ENCODE measurements around the gene CAPN10. TPM values are rescaled to one million over a fixed set of nuclear protein-coding genes. Genes with fewer than 3 reads are reported as not detected.
A peak's percentile ranks its signal among the peaks of the same experiment; 100 is the strongest.

The CAPN10 gene
- total RNA-seq, 1 experiment from 2014 or later: 27.8 TPM

- ChIA-PET CTCF (no interaction called here), POLR2A (no interaction called here)
- no peak for TF ChIP-seq CTCF (IDR thresholded peaks at IDR 0.05; ENCODE audit: insufficient read depth in 1 of 2, low read depth in 1 of 2, low read length in 1 of 2, severe bottlenecking in 1 of 2, unreplicated experiment in 1 of 2)
- Mint-ChIP-seq H3K4me3 (ENCODE audit: unreplicated experiment) (no peak overlapping the region), H3K27me3 (ENCODE audit: insufficient read depth, unreplicated experiment) (no peaks in the 10 kb centered on the region), H3K27ac (ENCODE audit: unreplicated experiment) (no peak overlapping the region), H3K4me1 (ENCODE audit: low read depth, unreplicated experiment) (no peaks in the 10 kb centered on the region), H3K36me3 (ENCODE audit: insufficient read depth, unreplicated experiment) (no peaks in the 10 kb centered on the region), H3K9me3 (ENCODE audit: unreplicated experiment) (no peaks in the 10 kb centered on the region)
- no TSS peak for BruUV-seq (replicated peaks)
- DNase-seq: peak in 1 of 2 experiments; percentile 6
- Histone ChIP-seq H3K27me3 (replicated peaks; ENCODE audit: control insufficient read depth, insufficient read depth, low read length) (no peaks in the 10 kb centered on the region), H3K9me3 (no peaks in the 10 kb centered on the region), H3K36me3 (ENCODE audit: control insufficient read depth, insufficient read depth, low read length) (no peaks in the 10 kb centered on the region; the same call in 1 of the 2 replicates), H3K4me1 (no peaks in the 10 kb centered on the region), H3K4me3 (ENCODE audit: low read depth, low read length) (no peak overlapping the region)
- intact Hi-C loops (cut with micrococcal nuclease; ENCODE audit: unreplicated experiment): no loop called here
Measured at GRCh38 chr2:240599141-240599583, 12.6 kb downstream of the CAPN10 start.

GRCh38 chr2:240600451-240600961, 14.0 kb downstream of the CAPN10 start:
- DNase-seq: peak in 1 of 2 experiments; percentile 19
- POLR2A ChIA-PET: no interaction called here
- BruUV-seq (replicated peaks): no TSS peak
- TF ChIP-seq CTCF (IDR thresholded peaks at IDR 0.05; ENCODE audit: insufficient read depth in 1 of 2, low read depth in 1 of 2, low read length in 1 of 2, severe bottlenecking in 1 of 2, unreplicated experiment in 1 of 2): no peak
- CTCF ChIA-PET: no interaction called here
- H3K27ac Mint-ChIP-seq (ENCODE audit: unreplicated experiment): no peak overlapping the region
- no peaks in the 10 kb centered on the region for H3K27me3 Mint-ChIP-seq (ENCODE audit: insufficient read depth, unreplicated experiment)
- Histone ChIP-seq H3K36me3 (ENCODE audit: control insufficient read depth, insufficient read depth, low read length) (no peaks in the 10 kb centered on the region; the same call in 1 of the 2 replicates), H3K9me3 (no peaks in the 10 kb centered on the region), H3K4me1 (no peaks in the 10 kb centered on the region), H3K27me3 (replicated peaks; ENCODE audit: control insufficient read depth, insufficient read depth, low read length) (no peaks in the 10 kb centered on the region), H3K4me3 (ENCODE audit: low read depth, low read length) (no peak overlapping the region)
- no peak overlapping the region for H3K4me3 Mint-ChIP-seq (ENCODE audit: unreplicated experiment)
- intact Hi-C loops (cut with micrococcal nuclease; ENCODE audit: unreplicated experiment): no loop called here
- H3K9me3 Mint-ChIP-seq (ENCODE audit: unreplicated experiment): no peaks in the 10 kb centered on the region
- H3K36me3 Mint-ChIP-seq (ENCODE audit: insufficient read depth, unreplicated experiment): no peaks in the 10 kb centered on the region
- no peaks in the 10 kb centered on the region for H3K4me1 Mint-ChIP-seq (ENCODE audit: low read depth, unreplicated experiment)

- TF ChIP-seq CTCF (IDR thresholded peaks at IDR 0.05; ENCODE audit: insufficient read depth in 1 of 2, low read depth in 1 of 2, low read length in 1 of 2, severe bottlenecking in 1 of 2, unreplicated experiment in 1 of 2): no peak
- Mint-ChIP-seq H3K4me3 (ENCODE audit: unreplicated experiment) (no peak overlapping the region), H3K36me3 (ENCODE audit: insufficient read depth, unreplicated experiment) (no peaks in the 10 kb centered on the region), H3K4me1 (ENCODE audit: low read depth, unreplicated experiment) (no peaks in the 10 kb centered on the region), H3K9me3 (ENCODE audit: unreplicated experiment) (no peaks in the 10 kb centered on the region), H3K27ac (ENCODE audit: unreplicated experiment) (no peak overlapping the region), H3K27me3 (ENCODE audit: insufficient read depth, unreplicated experiment) (no peaks in the 10 kb centered on the region)
- H3K4me1 ChIP-seq: no peaks in the 10 kb centered on the region
- no TSS peak for BruUV-seq (replicated peaks)
- ChIA-PET POLR2A (no interaction called here), CTCF (no interaction called here)
- peak in 1 of 2 experiments; percentile 22 for DNase-seq
- H3K36me3 ChIP-seq (ENCODE audit: control insufficient read depth, insufficient read depth, low read length): no peaks in the 10 kb centered on the region; the same call in 1 of the 2 replicates
- H3K27me3 ChIP-seq (replicated peaks; ENCODE audit: control insufficient read depth, insufficient read depth, low read length): no peaks in the 10 kb centered on the region
- intact Hi-C loops (cut with micrococcal nuclease; ENCODE audit: unreplicated experiment): no loop called here
- H3K9me3 ChIP-seq: no peaks in the 10 kb centered on the region
- no peak overlapping the region for H3K4me3 ChIP-seq (ENCODE audit: low read depth, low read length)
Measured at GRCh38 chr2:240601061-240601830, 14.7 kb downstream of the CAPN10 start.
